ES-I3 (cell line): ENCODE results near the gene SLC8A1.

Experiments
- H3K36me3 ChIP-seq: 2 replicates; pipeline ENCODE4 v1.6.1; 2013; ENCODE audit warnings: mild to moderate bottlenecking, low read length, control low read depth, moderate library complexity; ENCODE audit not compliant: insufficient read depth
- H3K4me1 ChIP-seq: 2 replicates; pipeline ENCODE4 v1.6.1; 2013; ENCODE audit warnings: mild to moderate bottlenecking, control low read depth, low read length; ENCODE audit not compliant: insufficient read depth
- H3K9ac ChIP-seq: 2 replicates; pipeline ENCODE4 v1.6.1; 2013; ENCODE audit warnings: low read depth, mild to moderate bottlenecking, low read length, moderate library complexity
- H3K9me3 ChIP-seq: 2 replicates; pipeline ENCODE4 v1.6.1; 2013; ENCODE audit warnings: mild to moderate bottlenecking, low read length, moderate library complexity; ENCODE audit not compliant: control insufficient read depth, insufficient read depth

The SLC8A1 gene

DNA sequence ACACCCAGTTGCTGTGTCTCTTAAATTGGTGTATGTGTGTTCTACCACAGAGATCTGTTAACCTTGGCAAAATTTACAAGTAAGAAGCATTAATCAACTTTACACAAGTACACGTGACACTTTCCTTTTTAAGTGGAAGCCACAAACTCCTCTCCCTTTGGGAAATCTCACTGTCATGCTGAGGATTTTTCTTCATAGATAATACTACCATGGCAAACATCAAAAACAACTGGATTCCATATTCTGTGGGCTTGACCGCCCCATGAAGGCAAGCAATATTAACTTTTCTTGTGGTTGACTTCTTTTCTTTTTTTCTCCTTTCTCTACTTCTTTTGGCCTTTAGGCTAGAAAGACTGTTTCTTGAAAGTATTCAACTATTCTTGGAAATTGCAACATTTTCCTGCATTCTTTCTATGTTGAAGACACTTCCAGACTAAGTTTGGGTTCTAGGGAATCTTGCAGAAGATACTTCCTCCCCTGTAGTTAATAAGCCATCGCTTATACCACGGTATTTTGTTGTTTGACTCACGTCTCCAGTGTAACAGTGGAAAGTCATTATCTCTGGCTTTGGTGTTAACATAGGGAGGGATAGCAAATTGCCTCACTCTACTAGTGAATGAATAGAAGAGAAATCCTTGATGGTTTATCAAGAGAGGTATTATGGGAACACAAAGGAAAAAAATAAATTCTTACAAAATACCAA, 79.5 kb downstream of the SLC8A1 start:
- no peaks in the 10 kb centered on the region for H3K9me3 ChIP-seq
- H3K4me1 ChIP-seq, result peaks cover 14% of the 10 kb centered on the region
- H3K9ac ChIP-seq, result no peak overlapping the region
- no peaks in the 10 kb centered on the region for H3K36me3 ChIP-seq

DNA sequence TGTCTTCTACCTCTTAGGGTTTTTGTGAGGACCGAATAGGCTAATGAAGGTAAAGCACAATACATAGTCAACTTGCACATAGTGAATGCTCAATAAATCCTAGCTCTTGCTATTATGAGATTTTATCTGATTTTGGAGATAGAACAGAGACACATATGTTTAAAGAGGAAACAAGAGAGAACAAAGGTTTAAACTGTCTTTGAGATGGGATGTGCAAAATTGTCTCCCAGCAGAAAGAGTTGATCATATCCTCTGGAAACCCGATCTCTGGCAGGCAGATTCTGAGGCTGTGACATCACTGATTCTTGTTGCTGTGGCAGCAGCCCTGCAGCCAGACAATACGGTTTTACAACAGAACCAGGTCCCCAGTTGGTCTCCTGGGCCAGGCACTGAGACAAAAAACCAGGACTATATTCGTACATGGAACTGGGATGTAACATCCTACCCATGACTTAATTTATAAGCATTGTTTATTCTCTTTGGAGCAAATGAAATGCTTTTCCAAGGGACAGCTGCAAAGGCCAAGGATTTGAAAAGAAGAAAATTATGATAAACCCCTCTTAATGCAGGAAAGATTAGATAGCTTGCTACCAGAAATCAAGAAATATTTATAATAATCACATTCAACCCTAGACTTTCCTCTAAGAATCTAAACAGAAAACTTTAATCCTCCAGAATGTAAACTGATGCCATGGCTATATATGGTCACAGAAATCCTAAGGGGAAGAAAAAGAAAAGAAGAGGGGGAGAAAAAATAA, 80.2 kb downstream of the SLC8A1 start:
- H3K36me3 ChIP-seq, result no peaks in the 10 kb centered on the region
- H3K9ac ChIP-seq, result no peak overlapping the region
- peaks cover 14% of the 10 kb centered on the region for H3K4me1 ChIP-seq
- no peaks in the 10 kb centered on the region for H3K9me3 ChIP-seq

DNA sequence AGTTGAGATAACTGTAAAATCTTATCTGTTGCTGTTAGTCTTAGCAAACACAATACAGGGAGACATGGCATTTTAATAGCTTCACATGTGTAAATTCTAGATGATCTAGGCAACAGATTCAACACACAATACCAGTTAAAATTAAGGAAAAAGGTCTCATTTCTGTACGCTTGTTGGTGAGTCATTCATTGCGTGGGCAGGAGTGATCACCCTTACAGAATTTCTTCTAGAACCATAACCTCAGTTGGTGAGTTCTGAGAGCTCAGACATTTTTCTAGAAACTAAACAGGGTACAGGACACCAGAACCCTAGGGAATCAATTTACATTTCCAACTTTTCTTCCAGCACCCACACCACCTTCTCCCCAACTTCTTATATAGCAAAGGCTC, 81.9 kb downstream of the SLC8A1 start:
- Histone ChIP-seq H3K9me3 (no peaks in the 10 kb centered on the region), H3K9ac (no peak overlapping the region), H3K4me1 (peaks cover 14% of the 10 kb centered on the region)

DNA sequence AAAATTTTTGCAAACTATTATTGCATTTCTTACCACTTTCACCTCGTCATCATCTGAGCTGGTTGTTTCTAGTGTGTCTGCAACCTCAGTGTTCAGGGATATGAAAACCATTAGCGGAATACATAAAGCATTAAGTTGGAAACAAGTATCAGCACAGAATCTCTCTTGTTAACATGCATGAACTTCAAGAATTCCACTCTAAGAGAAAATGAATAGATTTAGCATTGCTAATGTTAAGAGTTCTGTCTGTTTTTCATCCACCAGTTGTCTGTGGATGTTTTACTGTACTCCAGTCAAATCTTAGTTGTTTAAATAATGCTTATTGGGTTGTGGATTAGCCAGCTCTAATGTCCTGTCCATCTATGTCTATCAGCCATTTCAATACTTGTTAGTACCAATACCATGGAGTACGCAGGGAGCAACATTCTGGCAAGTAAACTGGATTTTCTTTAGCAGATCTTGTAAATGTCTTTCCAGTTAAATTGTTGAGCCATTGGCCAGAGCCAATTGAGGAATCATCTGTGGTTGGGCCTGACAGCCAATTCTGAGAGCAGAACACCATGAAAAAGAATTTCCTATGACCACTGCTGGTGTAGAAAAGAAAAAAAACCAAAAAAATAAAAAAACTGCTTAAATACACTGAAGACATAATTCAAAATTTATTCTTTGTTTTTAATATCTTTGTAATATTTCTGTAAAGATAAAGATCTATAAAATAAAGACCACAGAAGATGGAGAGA, 82.5 kb downstream of the SLC8A1 start:
- Histone ChIP-seq H3K36me3 (no peaks in the 10 kb centered on the region), H3K4me1 (peaks cover 14% of the 10 kb centered on the region), H3K9me3 (no peaks in the 10 kb centered on the region), H3K9ac (no peak overlapping the region)

More for the DNA sequence above, 81.9 kb downstream of the SLC8A1 start:
- H3K36me3 ChIP-seq, result no peaks in the 10 kb centered on the region

DNA sequence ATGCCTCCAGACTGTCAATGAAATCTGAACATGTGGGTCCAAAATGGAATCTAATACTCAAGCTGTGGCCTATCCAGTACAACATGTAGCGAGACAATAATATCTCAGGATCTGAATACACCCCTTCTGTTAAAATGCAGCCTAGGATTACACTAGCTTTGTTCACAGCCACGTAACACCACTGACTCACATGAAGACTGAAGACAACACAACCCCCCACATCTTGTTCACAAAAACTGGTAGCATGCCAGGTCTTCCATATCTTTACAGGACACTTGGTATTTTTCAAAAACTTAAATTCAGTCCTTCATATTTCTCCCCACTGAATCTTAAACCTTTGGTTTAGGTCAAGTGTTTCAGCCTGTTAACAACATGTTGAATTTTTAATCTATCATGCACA, 84.2 kb downstream of the SLC8A1 start:
- Histone ChIP-seq H3K9ac (no peak overlapping the region), H3K4me1 (peaks cover 14% of the 10 kb centered on the region), H3K36me3 (no peaks in the 10 kb centered on the region), H3K9me3 (no peaks in the 10 kb centered on the region)

DNA sequence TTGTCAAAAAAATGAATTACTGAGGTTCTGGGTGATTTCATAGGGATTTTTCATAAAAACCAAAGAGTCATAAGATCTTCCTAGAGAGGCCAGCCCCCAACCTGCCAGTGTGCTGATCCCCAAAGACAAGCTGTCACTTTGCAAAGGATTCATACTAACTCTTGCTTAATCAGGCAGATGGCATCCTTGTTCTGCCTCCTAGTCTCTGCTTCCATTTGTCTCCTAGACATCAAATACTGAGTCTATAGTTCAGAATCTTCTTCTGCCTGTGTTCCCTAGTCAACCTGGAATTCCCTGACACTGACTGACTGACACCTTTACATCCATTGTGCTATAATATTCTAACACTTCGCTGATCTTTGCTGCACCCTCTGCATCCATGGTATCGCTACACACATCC, 84.9 kb downstream of the SLC8A1 start:
- no peaks in the 10 kb centered on the region for H3K36me3 ChIP-seq
- H3K9ac ChIP-seq, result no peak overlapping the region
- H3K4me1 ChIP-seq, result peaks cover 9% of the 10 kb centered on the region
- no peaks in the 10 kb centered on the region for H3K9me3 ChIP-seq

DNA sequence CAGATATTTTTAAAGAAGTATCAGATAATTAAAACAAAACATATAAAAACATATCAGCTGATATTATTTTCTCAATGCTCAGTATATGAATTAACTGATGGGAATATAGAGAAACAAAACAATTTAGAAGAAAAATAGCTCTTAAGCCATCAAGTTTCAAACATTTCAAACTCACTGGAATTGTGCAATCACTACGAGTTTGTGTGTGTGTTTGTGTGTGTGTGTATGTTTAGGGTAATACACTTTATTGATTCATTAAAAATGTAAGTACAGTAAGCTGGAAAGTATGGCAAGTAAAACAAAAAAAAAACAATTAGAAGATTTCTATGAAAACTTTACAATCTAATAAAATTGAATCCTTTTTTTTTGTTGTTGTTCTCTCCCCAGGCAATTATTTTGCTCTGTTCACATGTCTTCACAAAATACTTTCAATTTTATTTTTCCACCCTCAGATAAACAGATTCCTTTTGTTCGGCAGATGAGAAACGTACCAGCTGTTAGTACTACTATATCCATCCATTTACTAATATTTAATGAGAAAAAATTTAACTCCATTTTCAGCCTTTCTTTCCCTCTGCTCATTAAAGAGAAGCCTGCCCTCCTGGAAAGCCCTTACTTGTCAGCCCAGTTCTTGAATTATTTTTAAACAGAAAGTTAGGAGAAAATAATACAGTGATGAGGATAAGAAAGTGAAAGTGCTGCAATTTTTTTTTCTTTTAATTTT, 87.6 kb downstream of the SLC8A1 start:
- Histone ChIP-seq H3K4me1 (no peaks in the 10 kb centered on the region), H3K36me3 (no peaks in the 10 kb centered on the region), H3K9me3 (no peaks in the 10 kb centered on the region), H3K9ac (no peak overlapping the region)

DNA sequence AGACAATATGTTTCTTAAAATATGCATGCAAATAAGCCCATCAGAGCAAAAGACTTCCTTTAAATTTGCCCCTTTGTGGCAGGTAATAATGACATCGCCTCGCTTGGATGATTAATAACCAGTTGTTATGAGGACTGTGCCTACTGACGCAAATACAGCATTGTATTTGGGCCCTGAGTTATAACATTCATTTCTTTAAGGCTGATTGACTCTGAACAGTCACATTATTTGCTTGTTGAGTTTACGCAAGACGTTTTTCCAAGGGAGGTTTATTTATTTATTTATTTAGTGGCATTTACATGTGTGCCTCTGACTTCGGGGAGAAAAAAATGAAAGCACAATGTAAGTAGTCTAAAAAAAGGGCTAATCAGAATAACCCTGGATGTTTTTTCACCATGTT, 88.3 kb downstream of the SLC8A1 start:
- H3K9me3 ChIP-seq, result no peaks in the 10 kb centered on the region
- H3K36me3 ChIP-seq, result no peaks in the 10 kb centered on the region
- H3K4me1 ChIP-seq, result no peaks in the 10 kb centered on the region
- no peak overlapping the region for H3K9ac ChIP-seq

DNA sequence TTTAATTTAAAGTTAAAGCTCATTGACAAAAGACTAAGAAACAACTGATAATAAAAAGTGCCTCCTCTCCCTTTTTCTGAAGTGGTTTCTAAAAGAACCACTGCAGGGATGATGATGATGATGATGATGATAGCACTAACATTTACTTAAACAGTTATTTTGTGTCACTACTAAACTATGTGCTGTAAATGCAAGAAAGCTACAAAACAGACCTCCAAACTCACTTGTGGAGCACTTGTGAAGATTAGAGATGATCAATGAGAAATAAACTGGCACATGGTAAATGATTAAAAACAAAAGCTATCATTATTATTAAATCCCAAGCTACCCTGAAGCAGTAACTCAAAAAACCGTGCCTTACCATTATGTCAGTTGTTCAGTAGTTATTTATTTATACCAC, 88.7 kb downstream of the SLC8A1 start:
- Histone ChIP-seq H3K4me1 (no peaks in the 10 kb centered on the region), H3K9ac (no peak overlapping the region), H3K36me3 (no peaks in the 10 kb centered on the region), H3K9me3 (no peaks in the 10 kb centered on the region)

DNA sequence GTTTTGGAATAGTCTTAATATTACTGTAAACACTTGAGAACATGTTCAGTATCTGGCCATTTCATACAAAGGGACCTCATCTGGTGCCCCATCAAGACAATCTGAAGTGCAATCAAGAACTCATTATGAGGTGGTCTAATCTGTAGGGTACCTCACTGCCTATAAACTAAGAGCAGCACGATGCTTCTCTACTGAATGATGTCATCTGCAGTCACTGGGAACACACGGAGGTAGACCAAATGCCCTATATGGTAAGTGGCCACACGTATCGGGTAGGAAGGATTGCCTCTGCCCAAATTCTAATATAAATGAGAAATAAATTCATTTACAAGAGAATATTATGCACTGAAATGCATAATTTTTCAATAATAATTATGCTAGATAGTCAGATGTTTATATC, 90.4 kb downstream of the SLC8A1 start:
- no peaks in the 10 kb centered on the region for H3K9me3 ChIP-seq
- no peak overlapping the region for H3K9ac ChIP-seq
- no peaks in the 10 kb centered on the region for H3K4me1 ChIP-seq
- H3K36me3 ChIP-seq, result no peaks in the 10 kb centered on the region

DNA sequence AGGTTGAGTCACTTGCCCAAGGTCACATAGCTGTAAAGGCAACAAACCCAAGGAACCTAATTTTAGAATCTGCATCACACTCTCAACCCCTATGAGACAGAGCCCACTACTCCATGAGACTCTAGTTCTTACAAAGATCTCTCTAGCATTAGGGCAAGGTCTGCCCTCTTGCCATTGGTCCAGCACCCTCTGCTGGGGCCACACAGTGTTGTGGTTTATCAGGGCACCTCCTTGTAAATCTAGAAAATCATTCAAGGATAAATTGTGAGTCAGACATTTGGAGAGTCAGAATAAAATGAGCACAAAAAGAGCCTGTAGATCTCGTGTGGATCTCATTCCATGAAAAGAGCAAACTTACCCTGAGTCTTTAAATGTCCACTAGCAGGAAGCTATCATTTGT, 91.2 kb downstream of the SLC8A1 start:
- no peaks in the 10 kb centered on the region for H3K4me1 ChIP-seq

DNA sequence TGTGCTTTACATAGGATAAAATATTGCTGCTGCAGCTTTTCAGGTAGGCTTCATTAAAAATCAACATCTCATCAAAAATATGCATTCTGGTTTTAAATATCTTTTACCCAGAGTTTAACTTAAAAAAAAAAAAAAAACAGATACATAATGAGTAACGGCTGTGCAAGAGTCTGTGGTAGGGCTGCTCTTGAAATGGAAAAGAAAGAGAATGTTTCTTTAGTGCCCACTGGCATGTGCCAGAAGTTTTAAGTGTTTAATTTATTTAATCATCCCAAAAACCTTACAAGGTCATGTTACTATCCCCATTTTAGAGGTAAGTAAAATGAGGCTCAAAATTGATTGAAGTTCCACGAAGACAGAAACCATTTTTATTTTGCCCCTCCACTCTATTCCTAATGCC, 92.1 kb downstream of the SLC8A1 start:
- Histone ChIP-seq H3K9ac (no peak overlapping the region), H3K9me3 (no peaks in the 10 kb centered on the region), H3K4me1 (no peaks in the 10 kb centered on the region), H3K36me3 (no peaks in the 10 kb centered on the region)

More for the DNA sequence above, 91.2 kb downstream of the SLC8A1 start:
- Histone ChIP-seq H3K9me3 (no peaks in the 10 kb centered on the region), H3K9ac (no peak overlapping the region), H3K36me3 (no peaks in the 10 kb centered on the region)

DNA sequence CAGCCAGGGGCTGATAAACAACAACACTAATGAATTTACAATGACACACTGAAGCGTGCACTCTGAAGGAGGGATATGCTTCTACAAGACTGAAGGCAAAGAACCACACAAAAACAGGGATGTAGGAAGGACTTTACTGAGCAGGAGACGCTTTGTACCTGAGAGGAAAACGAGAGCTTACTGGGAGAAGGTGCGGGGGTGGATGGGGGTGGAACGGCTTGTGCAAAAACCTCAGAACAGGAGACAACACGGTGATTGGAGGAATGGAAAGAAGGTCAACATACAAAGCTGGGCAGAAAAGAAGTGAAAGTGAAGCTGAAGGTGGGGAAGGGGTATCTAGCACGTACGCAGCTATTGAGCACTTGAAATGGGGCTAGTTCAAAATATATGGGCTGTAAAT, 93.1 kb downstream of the SLC8A1 start:
- no peaks in the 10 kb centered on the region for H3K9me3 ChIP-seq
- no peaks in the 10 kb centered on the region for H3K36me3 ChIP-seq
- H3K4me1 ChIP-seq, result no peaks in the 10 kb centered on the region
- no peak overlapping the region for H3K9ac ChIP-seq

DNA sequence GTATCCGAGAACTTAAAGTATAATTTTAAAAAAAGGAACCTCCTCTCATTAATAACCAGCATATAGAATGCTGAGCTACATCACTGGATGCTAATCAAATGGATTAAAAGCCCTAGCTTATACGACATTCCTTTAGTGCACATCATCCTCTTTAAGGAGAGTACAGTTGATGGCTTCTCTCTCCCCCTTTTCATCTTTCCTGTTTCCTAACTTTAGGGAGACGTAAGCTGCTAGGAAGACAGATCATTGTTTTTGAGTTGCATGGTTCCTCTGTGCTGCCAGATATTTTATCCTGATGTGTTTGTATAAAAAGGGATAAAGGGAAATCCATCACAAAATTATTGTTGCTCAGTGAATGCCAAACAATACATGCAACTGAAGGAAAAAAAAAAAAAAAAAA, 94.2 kb downstream of the SLC8A1 start:
- H3K9ac ChIP-seq, result no peak overlapping the region
- no peaks in the 10 kb centered on the region for H3K9me3 ChIP-seq
- no peaks in the 10 kb centered on the region for H3K36me3 ChIP-seq
- H3K4me1 ChIP-seq, result no peaks in the 10 kb centered on the region
